K562 (cell line): ENCODE measurements around the gene LRP4. TPM values are rescaled to one million over a fixed set of nuclear protein-coding genes. Genes with fewer than 3 reads are reported as not detected.
A peak's percentile ranks its signal among the peaks of the same experiment; 100 is the strongest.

Experiments used
- C11orf30 ChIP-seq: fragments of 450-650 bp; IDR thresholded peaks from 2 replicates; pipeline ENCODE4 v1.6.1; 2016; ENCODE audit warnings: low read depth, mild to moderate bottlenecking
- FIP1L1 ChIP-seq: fragments of 200-400 bp; formaldehyde crosslinking; IDR thresholded peaks from 2 replicates; pipeline ENCODE4 v1.6.1; 2018; ENCODE audit warnings: mild to moderate bottlenecking, low read depth, low read length; ENCODE audit not compliant: poor library complexity, severe bottlenecking
- HCFC1 ChIP-seq: IDR thresholded peaks from 2 replicates; pipeline ENCODE4 v1.6.1; 2012; ENCODE audit warnings: low read depth, low read length, improper control_type of control experiment
- HNRNPH1 ChIP-seq: fragments of 200-400 bp; formaldehyde crosslinking; optimal IDR thresholded peaks from 2 replicates; pipeline ENCODE3; 2017; ENCODE audit warnings: low read depth, mild to moderate bottlenecking, low read length, moderate library complexity
- NFIC ChIP-seq: fragments of 450-650 bp; IDR thresholded peaks from 2 replicates; pipeline ENCODE4 v1.6.1; 2017; ENCODE audit warnings: mild to moderate bottlenecking, inconsistent platforms
- NR2C2 ChIP-seq, 2 experiments: fragments of 200-800 bp in 1 of 2; sonication (Bioruptor generic) in 1 of 2; sonication (generic) in 1 of 2; formaldehyde crosslinking in 1 of 2; IDR thresholded peaks; 2 replicates each; pipeline versions ENCODE4 v1.6.1 to v1.8.0; 2016 to 2022; ENCODE audit warnings: mild to moderate bottlenecking in 1 of 2, missing compliant biosample characterization in 1 of 2, missing genetic modification characterization in 1 of 2, missing genetic modification reagents in 1 of 2
- SFPQ ChIP-seq: fragments of 200-400 bp; formaldehyde crosslinking; IDR thresholded peaks from 2 replicates; pipeline ENCODE4 v1.6.1; 2017; ENCODE audit warnings: mild to moderate bottlenecking, low read depth, low read length, moderate library complexity
- SMAD4 ChIP-seq: fragments of 250-450 bp; sonication (Bioruptor Pico); conservative IDR thresholded peaks from 2 replicates; pipeline ENCODE4 v1.8.0; 2021; ENCODE audit warnings: inconsistent platforms, mild to moderate bottlenecking, moderate library complexity
- ZBTB11 ChIP-seq, 3 experiments: fragments of 200-800 bp in 1 of 3; fragments of 250-450 bp in 1 of 3; fragments of 450-650 bp in 1 of 3; sonication (Bioruptor Pico) in 1 of 3; sonication (Bioruptor generic) in 1 of 3; formaldehyde crosslinking in 1 of 3; IDR thresholded peaks; 2 replicates each; pipeline versions ENCODE4 v1.6.1 to v1.8.0; 2016 to 2022; ENCODE audit warnings: mild to moderate bottlenecking in 2 of 3, missing genetic modification characterization in 2 of 3, missing compliant biosample characterization in 1 of 3, moderate library complexity in 1 of 3
- ZC3H4 ChIP-seq: sonication (generic); formaldehyde crosslinking; IDR thresholded peaks from 2 replicates; pipeline ENCODE4 v1.9.0; 2021; ENCODE audit warnings: missing genetic modification reagents, borderline replicate concordance
- ZNF224 ChIP-seq: sonication (generic); formaldehyde crosslinking; IDR thresholded peaks from 2 replicates; pipeline ENCODE4 v1.8.0; 2022; ENCODE audit warnings: mild to moderate bottlenecking, missing genetic modification reagents
- ZNF639 ChIP-seq, 2 experiments: fragments of 200-800 bp in 1 of 2; sonication (Bioruptor generic) in 1 of 2; sonication (generic) in 1 of 2; formaldehyde crosslinking in 1 of 2; IDR thresholded peaks in 1 of 2; conservative IDR thresholded peaks in 1 of 2; 2 replicates each; pipeline versions ENCODE4 v1.5.0 to v1.6.1; 2016 to 2020; ENCODE audit warnings: missing compliant biosample characterization in 1 of 2, missing genetic modification characterization in 1 of 2, missing genetic modification reagents in 1 of 2
- ZNF76 ChIP-seq: fragments of 250-450 bp; sonication (Bioruptor Pico); IDR thresholded peaks from 2 replicates; pipeline ENCODE4 v1.4.0; 2020; ENCODE audit warnings: mild to moderate bottlenecking, moderate library complexity, borderline replicate concordance
- ZNF785 ChIP-seq: fragments of 250-450 bp; sonication (Bioruptor Pico); IDR thresholded peaks from 2 replicates; pipeline ENCODE4 v1.4.0; 2020; ENCODE audit warnings: mild to moderate bottlenecking
- polyA plus RNA-seq, 8 experiments: library from polyadenylated mRNA; depleted of rRNA in 4 of 8; stranded (reverse) in 5 of 8; unstranded in 3 of 8; fragments of >200 nt; fragmentation: Nextera tagmentation in 2 of 8; fragmentation: Illumina TruSeq in 1 of 8; extraction: Ambion mirVana in 2 of 8; extraction: Trizol in 1 of 8; gene quantifications; 2 replicates each; pipeline versions ENCODE4 v1.2.1 to v1.2.3, GENCODE V29; 2011 to 2014; ENCODE audit warnings: inconsistent platforms in 1 of 8, missing spikeins in 1 of 8
- total RNA-seq, 7 experiments: library from RNA; depleted of rRNA in 6 of 7; stranded (reverse); fragments of >200 nt in 6 of 7; fragmentation: Illumina TruSeq in 2 of 7; extraction: Trizol in 2 of 7; gene quantifications; 2 replicates each; pipeline versions ENCODE4 v1.2.1 to v1.2.3, GENCODE V29; 2011 to 2021; ENCODE audit warnings: low replicate concordance in 1 of 7
- TF ChIP-seq, protein P1 (sequence below): fragments of 450-650 bp; conservative IDR thresholded peaks from 2 replicates; pipeline ENCODE4 v1.6.1; 2016; ENCODE audit warnings: missing genetic modification characterization, low read depth, mild to moderate bottlenecking, control low read depth, missing compliant biosample characterization
- TF ChIP-seq, protein P2 (sequence below): fragments of 450-650 bp; IDR thresholded peaks from 2 replicates; pipeline ENCODE4 v1.6.1; 2016

LRP4 gene
- total and polyA plus RNA-seq, 9 of the 15 experiments (the other 6 are each of a cell fraction or from before 2014, with no cell fraction given): 0.04 to 0.54 (median 0.10) TPM

GRCh38 chr11:46832511-46833214 lies 85.7 kb downstream of the LRP4 start (continued):
- TF ChIP-seq, protein P1, sequence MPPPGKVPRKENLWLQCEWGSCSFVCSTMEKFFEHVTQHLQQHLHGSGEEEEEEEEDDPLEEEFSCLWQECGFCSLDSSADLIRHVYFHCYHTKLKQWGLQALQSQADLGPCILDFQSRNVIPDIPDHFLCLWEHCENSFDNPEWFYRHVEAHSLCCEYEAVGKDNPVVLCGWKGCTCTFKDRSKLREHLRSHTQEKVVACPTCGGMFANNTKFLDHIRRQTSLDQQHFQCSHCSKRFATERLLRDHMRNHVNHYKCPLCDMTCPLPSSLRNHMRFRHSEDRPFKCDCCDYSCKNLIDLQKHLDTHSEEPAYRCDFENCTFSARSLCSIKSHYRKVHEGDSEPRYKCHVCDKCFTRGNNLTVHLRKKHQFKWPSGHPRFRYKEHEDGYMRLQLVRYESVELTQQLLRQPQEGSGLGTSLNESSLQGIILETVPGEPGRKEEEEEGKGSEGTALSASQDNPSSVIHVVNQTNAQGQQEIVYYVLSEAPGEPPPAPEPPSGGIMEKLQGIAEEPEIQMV (tag): no peak
- TF ChIP-seq NR2C2 (CRISPR knock-in tag; IDR thresholded peaks at IDR 0.05): no peak
- no peak for TF ChIP-seq NR2C2 (tag; IDR thresholded peaks at IDR 0.05)
- TF ChIP-seq FIP1L1: no peak
- no peak for TF ChIP-seq SFPQ
- TF ChIP-seq ZNF76 (CRISPR knock-in tag): no peak
- peak in 1 of 2 experiments; percentile 61; a peak in 1 of 4 replicates for TF ChIP-seq ZNF639 (CRISPR knock-in tag; conservative IDR thresholded peaks at IDR 0.05 in 1 of 2, IDR thresholded peaks at IDR 0.05 in 1 of 2)
- no peak for TF ChIP-seq ZNF224 (CRISPR knock-in tag)
- TF ChIP-seq ZNF785 (CRISPR knock-in tag): no peak
- no peak for TF ChIP-seq HNRNPH1
- no peak for TF ChIP-seq ZC3H4 (CRISPR knock-in tag)
- TF ChIP-seq ZBTB11 (CRISPR knock-in tag; IDR thresholded peaks at IDR 0.05): no peak
- TF ChIP-seq HCFC1: no peak
- no peak for TF ChIP-seq SMAD4 (CRISPR knock-in tag)
- TF ChIP-seq, protein P2, sequence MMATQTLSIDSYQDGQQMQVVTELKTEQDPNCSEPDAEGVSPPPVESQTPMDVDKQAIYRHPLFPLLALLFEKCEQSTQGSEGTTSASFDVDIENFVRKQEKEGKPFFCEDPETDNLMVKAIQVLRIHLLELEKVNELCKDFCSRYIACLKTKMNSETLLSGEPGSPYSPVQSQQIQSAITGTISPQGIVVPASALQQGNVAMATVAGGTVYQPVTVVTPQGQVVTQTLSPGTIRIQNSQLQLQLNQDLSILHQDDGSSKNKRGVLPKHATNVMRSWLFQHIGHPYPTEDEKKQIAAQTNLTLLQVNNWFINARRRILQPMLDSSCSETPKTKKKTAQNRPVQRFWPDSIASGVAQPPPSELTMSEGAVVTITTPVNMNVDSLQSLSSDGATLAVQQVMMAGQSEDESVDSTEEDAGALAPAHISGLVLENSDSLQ: peak; percentile 78
- TF ChIP-seq C11orf30: peak; percentile 70
- TF ChIP-seq NFIC: no peak
